Keratinocyte (primary cell): ENCODE results near the gene GNB5.
"Not testable (repeated sequence)": the region's sequence is repeated elsewhere in the genome, so short reads cannot be mapped to it uniquely, and the experiment has no call there.

Experiments
- CTCF ChIP-seq, 3 experiments: IDR thresholded peaks in 1 of 3; conservative IDR thresholded peaks in 1 of 3; optimal IDR thresholded peaks in 1 of 3; 2 replicates in 2 of 3; 3 replicates in 1 of 3; pipeline versions ENCODE3 to v1.5.1; 2011; ENCODE audit warnings: low read length in 3 of 3, mild to moderate bottlenecking in 3 of 3, moderate library complexity in 2 of 3, control low read depth in 1 of 3, inconsistent platforms in 1 of 3; ENCODE audit not compliant: insufficient read depth in 2 of 3; ENCODE audit errors: extremely low read depth in 1 of 3
- EZH2 ChIP-seq: IDR thresholded peaks from one replicate; pipeline ENCODE4 v1.6.1; 2012; ENCODE audit warnings: inconsistent platforms, mild to moderate bottlenecking, low read length, moderate library complexity

DNA sequence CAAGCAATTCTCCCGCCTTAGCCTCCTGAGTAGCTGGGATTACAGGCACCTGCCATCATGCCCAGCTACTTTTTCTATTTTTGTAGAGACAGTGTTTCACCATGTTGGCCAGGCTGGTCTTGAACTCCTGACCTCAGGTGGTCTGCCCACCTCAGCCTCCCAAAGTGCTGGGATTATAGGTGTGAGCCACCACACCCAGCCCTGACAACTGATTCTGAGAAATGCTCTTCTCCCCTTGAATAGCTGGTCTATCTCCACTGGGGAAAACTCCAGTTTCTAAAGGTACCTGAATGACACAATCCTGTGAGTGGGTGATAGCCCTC lies 108.2 kb downstream of the GNB5 start:
- not testable (repeated sequence) for TF ChIP-seq CTCF (optimal IDR thresholded peaks at IDR 0.05 in 1 of 3, IDR thresholded peaks at IDR 0.05 in 1 of 3, conservative IDR thresholded peaks at IDR 0.05 in 1 of 3; ENCODE audit: extremely low read depth in 1 of 3, insufficient read depth in 2 of 3, low read length in 3 of 3); EZH2
